PC-9 (cell line): Measurements from ENCODE around the gene NEU4.

Experiments
- EZH2 ChIP-seq: fragments of 200-600 bp; sonication (generic); IDR thresholded peaks from 2 replicates; pipeline ENCODE4 v1.8.0; 2017; ENCODE audit warnings: antibody characterized with exemption, low read depth
- TF ChIP-seq, protein P1 (sequence below): fragments of 200-600 bp; sonication (generic); conservative IDR thresholded peaks from 2 replicates; pipeline ENCODE4 v1.6.1; 2017; ENCODE audit warnings: mixed run types, antibody characterized with exemption, mild to moderate bottlenecking, moderate library complexity

DNA sequence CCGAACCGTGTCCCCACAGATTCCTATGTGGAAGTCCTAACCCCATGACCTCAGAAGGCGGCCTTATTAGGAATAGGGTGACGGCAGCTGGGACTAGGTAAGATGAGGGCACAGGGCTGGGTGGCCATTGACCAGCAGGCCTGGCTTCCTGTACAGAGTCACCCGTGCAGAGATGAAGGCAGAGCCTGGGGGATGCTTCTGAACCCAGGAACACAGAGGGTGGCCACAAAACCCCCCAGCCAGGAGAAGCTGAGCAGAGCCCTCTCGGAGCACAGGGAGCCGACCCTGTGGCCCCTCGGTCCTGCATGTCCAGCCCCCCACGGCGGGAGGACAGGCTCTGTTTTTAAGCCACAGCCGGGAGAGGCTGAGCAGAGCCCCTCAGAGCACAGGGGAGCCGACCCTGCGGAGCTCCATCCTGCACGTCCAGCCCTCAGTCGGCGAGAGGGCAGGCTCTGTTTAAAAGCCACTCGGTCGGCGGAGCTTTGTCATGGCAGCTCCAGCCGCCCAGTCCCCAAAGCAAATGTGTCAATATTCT, 47.0 kb downstream of the NEU4 start:
- no peak for TF ChIP-seq EZH2
- TF ChIP-seq, protein P1, sequence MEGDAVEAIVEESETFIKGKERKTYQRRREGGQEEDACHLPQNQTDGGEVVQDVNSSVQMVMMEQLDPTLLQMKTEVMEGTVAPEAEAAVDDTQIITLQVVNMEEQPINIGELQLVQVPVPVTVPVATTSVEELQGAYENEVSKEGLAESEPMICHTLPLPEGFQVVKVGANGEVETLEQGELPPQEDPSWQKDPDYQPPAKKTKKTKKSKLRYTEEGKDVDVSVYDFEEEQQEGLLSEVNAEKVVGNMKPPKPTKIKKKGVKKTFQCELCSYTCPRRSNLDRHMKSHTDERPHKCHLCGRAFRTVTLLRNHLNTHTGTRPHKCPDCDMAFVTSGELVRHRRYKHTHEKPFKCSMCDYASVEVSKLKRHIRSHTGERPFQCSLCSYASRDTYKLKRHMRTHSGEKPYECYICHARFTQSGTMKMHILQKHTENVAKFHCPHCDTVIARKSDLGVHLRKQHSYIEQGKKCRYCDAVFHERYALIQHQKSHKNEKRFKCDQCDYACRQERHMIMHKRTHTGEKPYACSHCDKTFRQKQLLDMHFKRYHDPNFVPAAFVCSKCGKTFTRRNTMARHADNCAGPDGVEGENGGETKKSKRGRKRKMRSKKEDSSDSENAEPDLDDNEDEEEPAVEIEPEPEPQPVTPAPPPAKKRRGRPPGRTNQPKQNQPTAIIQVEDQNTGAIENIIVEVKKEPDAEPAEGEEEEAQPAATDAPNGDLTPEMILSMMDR, result no peak
